Endometrium (tissue), 2 donors: ENCODE results near the gene MRPS14.
A peak's percentile ranks its signal among the peaks of the same experiment; 100 is the strongest.

Source experiments
- FAIRE-seq: peaks from 2 replicates; lab custom pipeline; 2012; peaks lifted over from hg19 to GRCh38; lab: Jason Lieb, UNC
- donor health status: control.
- donor health status: control.

MRPS14 gene

DNA sequence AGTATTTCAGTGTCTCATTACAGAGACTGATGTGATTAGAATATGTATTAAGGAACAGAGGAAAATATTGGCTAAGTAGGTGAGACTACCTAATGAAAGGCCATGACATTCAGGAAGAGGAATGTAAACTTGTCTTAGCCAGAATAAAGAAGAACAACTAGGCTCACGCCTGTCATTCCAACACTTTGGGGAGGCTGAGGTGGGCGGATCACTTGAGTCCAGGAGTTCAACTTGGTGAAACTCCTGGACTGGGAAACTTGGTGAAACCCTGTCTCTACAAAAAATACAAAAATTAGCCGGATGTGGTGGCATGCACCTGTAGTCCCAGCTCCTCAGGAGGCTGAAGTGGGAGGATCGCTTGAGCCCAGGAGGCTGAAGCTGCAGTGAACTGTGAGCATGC is 38.3 kb downstream of the MRPS14 start:
- no peak for FAIRE-seq

DNA sequence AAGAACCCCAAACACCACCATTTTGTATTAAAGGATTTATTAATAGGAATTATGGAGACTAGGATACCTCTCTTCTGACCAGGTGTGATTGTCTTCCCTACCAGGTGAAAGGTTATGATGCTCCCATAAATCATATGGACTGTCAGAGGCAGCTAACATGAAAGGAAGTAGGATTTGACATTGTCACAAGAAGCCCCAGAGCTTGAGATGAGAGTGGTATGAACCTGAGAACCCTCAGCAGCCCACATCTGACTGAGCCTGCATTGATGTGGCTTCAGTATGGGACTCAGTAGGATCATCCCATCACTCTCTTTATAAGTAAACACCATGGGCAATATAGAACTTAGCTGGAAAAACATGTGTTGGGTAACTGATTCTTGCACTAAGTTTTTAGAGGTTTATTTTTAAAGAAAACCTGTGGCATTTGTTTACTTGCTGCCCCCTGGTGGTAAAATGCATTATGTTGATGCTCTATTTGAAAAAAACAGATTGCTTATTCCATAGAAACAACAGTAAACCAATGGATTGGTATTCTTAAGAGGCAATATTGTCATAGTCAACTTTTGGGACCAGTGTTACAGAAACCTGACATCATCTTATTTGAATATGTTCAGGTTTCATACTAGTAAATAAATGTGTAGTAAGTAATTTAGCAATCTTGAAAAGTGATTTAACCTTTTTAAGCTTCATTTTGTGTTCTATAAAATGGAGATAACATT is 40.1 kb downstream of the MRPS14 start:
- no peak for FAIRE-seq

DNA sequence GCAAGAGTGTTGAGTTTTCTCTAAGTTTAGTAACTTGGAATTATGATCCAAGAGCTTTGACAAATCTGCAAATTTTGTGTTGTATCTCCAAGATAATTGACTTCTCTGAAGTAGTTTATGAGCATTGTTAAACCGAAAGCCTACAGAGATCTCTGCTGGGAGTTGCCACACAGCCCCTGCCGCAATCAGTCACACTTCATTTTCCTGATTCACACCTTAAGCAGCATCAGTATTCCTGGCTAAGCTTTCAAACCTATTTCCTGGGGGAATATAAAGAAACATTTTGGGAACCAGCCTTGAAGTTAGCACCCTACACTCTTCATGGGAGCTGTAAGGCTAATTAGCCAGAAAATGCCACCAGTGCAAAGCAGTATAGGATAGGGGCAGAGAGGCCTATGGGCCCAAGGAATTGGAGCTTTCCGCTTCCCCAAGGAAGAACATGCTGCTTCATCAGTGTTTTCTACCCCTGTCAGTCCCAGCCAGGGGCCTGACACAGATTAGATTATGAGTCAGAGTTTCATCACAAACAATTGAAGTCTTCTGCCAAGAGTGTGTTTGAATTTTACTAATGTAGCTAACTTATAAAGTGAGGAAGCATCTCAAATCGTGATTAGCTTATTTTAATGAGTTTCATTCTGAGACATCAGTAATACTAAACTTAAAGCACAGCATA is 46.7 kb downstream of the MRPS14 start:
- FAIRE-seq, result no peak

DNA sequence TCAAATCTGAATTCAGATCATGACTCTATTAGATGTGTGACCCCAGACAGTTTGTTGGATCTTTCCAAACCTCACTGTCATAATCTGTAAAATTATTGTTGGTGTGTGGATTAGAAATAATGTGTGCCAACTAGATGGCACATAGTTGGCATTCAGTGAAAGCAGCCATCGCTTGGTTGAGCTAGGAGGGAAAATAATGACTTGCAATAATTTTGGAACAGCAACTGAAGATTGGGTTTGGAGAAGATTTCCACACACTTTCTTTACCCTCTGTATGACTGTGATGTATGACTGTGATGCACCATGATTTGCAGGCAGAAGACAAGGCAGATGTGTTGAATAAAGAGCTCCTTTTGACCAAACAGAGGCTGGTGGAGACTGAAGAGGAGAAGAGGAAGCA is 47.5 kb downstream of the MRPS14 start:
- no peak for FAIRE-seq

DNA sequence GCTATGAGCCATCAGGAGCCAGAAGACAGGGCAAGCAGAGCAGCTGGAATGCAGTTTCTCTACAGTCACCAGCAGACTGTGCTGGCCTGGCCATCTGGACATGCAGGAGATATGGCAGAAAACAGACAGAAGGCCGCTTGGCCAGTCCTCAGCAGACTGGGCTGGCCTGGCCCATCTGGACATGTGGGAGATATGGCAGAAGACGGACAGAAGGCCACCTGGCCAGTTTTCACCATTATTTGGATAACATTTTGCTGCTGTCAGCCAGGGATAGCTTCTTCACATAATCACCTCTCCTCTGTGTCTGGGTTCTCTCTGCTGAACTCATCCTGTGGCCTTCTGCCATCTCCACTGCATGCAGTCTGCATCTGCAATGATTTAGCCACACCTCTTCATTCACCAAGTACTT is 48.5 kb downstream of the MRPS14 start:
- no peak for FAIRE-seq

DNA sequence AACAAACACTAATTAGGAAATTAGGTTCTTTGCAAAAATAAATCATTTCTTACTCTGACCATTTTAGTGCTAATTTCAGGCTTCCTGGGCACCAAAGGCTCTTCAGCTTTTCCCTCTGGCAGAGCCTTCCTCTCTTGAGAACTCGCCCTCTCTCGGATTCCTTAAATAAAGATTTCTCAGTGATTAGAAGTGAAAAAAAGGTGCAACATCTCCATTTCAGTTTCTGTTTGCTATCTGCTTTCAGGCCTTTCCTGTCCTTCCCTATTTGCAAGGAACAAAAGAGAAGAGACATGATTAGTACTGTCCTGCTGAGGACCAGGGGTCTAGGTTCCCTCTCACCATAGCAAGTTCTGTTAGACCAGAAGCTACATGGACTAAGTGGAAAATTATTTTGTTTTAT is 51.3 kb downstream of the MRPS14 start:
- FAIRE-seq, result no peak

DNA sequence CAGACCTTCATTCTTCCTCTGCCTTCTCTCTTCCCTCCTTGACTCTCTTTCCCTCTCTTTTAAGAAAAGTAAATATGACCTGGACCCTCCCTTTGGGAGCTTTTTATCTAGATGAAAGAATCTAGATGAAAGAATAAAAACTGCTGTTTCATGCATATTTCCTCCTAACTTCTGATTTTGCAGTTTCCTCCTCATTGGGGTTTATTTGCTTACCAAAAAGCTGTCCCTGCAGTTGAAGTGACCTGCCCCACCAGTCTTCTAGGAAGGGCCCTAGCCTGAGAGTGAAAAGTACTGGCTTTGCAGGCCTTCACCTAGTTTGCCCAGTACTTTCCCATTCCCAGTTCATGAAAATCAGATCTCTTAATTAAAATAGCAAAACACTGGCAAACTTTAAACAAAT is 51.8 kb downstream of the MRPS14 start:
- no peak for FAIRE-seq

DNA sequence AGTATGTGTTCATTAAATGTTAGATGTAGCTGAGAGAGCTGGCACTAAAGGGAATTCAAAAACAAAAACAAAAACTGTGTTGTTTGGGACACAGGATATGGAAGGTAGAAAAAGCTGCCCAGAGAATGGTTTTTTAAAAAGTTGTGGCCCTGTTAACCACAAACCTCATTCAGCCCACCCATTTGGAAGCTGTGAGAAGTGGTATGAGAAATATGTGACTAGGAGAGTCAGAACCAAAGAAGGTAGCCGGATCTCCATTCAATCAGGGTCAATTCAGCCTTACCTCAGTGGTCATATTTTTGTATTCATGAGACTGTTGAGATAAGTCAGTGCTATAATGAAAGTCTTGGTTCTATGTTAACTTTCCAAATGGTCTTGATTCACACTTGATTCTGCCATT is 53.2 kb downstream of the MRPS14 start:
- FAIRE-seq, result no peak

DNA sequence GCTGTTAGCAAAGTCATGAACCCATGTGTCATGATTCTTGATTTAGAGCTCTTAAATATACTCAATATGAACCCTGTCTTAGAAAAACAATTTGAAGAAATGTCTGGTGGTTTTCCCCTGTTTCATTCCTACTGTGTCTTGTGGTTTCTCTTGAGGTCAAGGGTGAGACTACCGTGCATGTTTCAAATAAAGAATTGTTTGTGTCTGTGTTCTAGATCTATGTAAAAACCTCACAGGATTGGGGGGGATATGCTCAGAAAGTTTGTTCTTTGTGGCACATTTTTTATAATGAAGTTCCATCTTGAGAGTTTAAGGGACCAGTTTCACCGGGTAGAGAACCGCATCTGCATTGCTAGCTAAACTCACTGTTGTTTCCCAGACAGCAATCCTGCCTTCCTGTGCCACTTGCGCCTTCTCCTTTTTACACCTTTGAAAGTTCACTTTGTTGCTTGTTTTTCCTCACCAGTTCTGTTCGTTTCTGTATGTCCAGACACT is 54.4 kb downstream of the MRPS14 start:
- FAIRE-seq, result no peak

DNA sequence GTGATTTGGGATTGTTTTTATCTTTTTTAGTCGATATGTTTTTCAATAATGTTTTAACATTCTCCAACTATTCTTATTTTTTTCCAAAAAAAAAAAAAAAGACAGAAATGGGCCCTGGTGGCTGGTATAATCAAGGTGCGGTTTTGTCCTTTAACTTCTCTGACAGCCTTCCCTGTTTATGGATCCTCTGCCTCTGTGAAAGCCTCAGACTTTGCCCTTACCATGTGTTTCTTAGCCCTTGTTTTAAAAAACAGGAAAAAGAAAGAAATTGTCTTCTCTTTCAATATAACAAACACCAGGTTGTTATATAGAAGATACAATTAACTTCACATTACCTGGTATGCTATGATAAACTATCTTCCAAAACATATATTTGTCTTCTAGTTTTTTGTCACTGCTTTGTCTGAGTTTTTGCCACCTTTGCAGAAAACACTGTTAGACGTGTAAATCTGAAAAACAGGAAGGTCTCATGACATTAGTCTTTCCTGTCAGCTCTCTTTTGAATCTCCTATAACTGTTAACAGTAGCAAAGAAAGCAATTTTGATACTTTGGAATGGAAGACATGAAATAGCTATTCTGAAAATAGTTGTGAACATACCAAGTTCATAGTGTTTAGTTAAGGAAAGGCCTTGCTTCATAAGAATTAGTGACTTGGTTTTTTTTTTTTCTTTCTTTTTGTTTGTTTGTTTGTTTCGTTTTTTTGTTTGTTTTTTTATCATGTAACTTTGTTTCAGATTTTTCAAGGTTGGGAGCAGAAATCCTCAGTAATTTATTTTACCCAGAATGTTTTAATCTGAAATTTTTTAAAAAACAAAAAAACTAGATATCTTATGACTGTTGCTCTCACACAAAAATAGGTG is 55.1 kb downstream of the MRPS14 start:
- no peak for FAIRE-seq

DNA sequence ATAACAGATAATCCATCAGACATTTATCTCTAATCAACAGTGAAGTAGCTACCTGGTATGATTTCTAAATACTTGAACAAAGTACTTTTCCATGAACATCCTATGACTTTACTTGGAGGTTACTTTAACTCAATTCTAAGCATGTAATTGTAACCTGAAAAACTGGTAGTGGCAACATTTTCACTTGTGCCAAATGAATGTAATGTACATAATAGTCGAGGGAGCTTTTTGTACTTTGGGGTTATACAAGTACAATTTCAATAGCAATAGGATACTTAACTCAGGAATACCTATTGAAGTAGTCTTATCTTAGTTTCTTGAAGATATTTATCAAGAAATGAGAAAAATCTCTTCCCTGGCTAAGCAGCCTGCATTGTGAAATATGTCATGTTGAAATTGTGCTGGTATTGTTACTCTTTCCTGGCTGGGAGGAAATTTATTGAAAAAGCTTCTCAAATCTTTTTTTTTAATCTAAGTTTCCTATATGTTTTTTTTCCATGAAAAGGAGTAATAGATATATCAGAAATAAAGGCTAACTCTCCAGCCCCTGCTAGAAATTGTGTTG is 57.1 kb downstream of the MRPS14 start:
- FAIRE-seq, result no peak

DNA sequence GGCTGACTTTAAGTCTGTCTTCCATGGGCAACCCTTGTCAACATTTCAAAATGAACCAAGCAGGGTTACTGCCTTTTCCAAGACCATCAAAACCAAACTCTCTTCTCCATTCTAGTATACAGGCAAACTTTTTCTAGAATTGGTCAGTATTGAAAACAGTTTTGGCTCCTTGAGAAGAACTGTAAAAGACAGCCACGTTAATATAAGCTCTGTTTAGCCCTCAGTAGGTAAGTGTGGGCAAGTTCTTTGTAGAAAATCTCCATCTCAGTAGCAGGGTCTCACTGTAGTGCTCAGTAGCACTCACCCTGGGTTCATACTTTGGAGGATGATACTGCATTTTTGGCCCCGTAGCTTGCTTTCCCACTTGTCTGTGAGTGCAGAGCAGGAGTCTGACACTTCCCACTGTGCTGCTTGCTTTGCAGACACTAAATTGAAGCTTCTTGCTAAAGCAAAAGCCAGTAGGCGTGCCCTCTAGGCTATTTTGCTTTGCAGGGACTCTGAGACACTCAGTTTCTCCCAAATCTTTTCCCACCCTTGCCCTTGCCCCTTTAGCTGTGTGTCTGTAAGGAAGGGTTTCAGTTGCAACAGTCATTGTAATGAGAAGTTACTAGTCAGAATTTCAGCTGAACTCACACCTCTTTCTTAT is 57.7 kb downstream of the MRPS14 start:
- FAIRE-seq, result no peak

DNA sequence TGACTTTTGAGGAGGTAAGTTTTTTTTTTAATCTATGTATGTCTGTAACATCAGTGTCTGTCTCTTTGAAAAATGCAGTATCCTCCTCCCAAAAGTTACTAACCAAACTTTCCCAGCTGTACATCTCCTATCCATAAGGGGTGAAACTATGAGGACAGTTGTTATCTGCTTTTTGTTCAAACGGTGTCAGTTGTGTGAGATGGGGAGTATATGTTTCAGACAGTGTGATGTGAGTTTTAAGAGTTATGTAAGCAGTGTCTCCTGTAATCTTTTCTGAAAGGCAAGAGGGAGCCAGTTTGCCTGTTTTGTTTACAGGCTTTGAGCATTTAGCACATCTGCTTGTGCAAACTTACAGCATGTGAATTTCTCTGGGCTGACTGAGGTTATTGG is 58.3 kb downstream of the MRPS14 start:
- peak; percentile 4 for FAIRE-seq

DNA sequence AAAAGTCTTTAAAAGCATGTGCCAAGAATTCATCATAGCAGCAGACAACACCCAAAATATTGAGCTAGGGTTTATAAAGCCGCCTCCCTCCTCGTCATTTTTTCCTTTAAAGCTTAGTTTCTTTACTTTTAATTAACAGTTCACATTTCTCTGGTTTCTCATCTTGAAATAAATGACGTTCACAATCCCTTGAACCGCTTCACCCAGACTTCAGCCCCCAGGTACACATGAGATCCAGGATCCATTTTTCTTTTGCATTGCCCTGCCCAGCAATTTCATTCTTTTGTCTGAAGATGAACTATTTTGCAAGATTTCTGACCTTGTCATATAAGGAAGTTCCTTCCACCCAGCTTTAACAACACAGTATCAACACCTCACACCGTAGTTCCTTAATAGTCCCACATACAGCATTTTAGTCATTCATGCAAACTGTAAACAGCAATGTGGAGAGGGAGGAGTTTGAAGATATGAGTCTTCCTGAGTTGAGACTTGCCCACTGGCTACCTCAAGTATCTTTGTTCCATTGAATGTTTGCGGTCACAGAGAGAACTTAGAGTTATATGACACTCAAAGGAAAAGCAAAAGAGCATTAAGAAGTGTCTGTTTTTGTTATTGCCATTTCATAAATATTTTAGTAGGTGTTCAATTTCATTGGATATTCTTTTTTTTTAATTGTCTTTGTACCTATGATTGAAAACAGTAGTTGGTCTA is 58.8 kb downstream of the MRPS14 start:
- FAIRE-seq, result peak; percentile 4

DNA sequence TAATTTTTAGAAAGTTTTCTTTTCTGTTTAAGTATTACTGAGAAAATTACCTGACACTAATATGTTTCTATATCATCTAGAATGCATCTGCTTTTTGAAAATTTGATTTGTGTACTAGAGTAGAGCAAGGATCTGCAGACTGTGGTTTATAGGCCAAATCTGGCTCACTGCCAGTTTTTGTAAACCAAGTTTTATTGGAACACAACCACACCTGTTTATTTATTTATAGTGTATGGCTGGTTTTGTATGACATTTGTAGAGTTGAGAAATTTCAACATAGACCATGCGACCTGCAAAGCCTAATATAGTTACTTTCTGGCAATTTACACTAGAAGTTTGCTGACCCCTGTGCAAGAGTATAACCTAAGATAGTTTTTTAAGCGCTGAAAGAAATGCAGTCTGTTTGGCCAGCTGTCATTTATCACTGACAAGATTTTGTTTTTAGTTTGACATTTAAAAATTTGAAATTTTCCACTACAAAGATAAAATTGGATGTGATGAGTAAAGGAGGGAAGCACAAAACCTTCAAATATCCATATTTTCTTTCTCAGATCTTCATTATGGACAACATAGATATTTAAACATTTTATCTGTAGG is 59.6 kb downstream of the MRPS14 start:
- FAIRE-seq, result no peak
